ENCODE results near the gene CCL4L2.
"Not testable (repeated sequence)": the region's sequence is repeated elsewhere in the genome, so short reads cannot be mapped to it uniquely, and the experiment has no call there.

Gene CCL4L2

DNA sequence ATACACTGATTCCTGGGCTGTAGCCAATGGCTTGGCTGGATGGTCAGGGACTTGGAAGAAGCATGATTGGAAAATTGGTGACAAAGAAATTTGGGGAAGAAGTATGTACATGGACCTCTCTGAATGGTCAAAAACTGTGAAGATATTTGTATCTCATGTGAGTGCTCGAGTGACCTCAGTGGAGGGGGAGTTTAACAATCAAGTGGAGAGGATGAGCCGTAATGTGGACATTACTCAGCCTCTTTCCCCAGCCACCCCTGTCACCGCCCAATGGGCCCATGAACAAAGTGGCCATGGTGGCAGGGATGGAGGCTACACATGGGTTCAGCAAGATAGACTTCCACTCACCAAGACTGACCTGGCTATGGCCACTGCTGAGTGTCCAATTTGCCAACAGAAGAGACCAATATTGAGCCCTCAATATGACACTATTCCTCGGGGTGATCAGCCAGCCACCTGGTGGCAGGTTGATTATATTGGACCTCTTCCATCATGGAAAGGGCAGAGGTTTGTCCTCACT lies 10.8 kb downstream of the CCL4L2 start:
- not testable (repeated sequence) for DNase-seq

DNA sequence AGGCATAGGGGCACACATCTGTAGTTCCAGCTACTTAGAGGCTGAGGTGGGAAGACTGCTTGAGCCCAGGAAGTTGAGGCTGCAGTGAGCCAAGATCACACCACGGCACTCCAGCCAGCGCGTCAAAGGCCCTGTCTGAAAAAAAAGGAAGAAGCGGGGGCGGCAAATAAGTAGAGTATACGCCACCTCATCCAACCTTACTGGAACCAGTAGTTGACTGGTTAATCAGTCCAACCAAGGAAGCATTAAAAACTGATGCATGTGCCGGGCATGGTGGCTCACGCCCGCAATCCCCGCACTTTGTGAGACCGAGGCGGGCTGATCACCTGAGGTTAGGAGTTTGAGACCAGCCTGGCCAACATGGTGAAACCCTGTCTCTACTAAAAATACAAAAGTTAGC lies 12.1 kb downstream of the CCL4L2 start:
- not testable (repeated sequence) for DNase-seq

GRCh38 chr17:36229644-36230043 lies 18.8 kb downstream of the CCL4L2 start:
- DNase-seq = not testable (repeated sequence)

DNA sequence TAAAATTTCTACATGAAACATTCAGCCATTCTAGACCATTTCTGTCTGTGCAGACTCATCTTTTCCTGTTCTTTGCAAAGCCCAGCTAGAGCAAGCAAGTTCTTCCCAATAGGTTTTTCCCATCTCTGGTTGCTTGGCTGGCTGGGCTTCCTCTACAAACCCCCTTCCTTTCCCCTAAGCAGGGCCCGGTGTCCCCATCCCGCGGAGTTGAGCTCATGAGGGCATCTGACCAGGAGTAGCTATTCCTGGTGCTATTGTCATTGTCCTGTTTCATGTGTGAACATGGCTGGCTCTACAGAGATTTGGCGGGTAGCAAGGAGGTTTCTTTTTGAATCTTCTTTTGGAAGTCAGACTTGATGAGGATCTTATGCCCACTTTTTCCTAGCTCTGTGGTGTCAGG lies 31.2 kb downstream of the CCL4L2 start:
- DNase-seq = not testable (repeated sequence)

Measured in NCI-H345 (cell line).